GM19193 (cell line): ENCODE measurements around the gene SURF6.
A peak's percentile ranks its signal among the peaks of the same experiment; 100 is the strongest.

Source experiments
- POLR2A ChIP-seq: IDR thresholded peaks from 4 replicates; pipeline ENCODE4 v1.6.1; 2011; ENCODE audit not compliant: insufficient read depth, insufficient read length; ENCODE audit errors: extremely low read depth

SURF6 gene

DNA sequence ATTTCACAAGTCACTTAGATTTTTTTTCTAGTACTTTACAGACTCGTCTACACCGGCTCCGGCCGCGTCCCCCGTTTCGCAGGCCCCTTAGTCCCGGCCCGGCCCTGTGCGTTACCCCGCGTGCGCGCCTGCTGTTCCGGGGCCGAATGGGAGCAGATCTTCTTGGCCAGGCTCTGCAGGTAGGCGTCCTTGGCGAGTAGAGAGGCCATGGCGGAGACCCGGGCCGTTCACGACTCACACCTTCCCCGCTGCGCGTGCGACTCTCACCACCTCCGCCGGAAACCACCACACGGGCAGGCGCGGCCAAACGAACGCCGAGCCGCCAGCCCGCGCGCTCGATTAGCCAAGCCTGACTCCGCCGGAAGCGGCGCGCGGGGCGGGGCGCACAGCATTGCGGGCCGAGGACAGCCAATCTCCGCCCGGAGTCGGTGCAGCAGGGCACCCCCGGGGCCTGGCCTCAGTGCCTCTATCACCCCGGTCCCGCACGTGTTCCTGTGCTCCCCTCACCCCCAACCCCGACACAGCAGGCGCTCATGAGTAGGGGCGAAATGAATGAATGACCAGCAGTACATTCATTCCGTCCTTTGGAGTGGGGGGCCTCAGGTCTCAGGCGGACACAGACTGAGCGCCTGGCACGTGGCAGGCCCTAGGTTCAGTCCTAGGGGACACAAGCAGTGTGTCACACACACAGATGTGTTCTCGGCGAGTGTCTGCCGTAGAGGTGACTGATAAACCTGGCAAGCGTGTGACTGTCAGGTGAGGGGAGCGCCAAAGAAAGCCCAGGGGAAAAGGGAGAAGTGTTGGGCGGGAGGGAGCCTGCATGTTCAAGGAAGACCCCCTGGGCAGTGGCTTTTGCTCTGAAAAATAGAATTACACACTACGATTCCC is at the start of gene SURF6:
Gene SURF6 (minus strand): TSS at position 265 of the 888 bp plus-strand sequence. CDS start 56 bp downstream, at position 209.
- TF ChIP-seq POLR2A: peak; percentile 76

GRCh38 chr9:133385452-133385851 is 49.5 kb upstream of the SURF6 start:
- no peak for TF ChIP-seq POLR2A

GRCh38 chr9:133384736-133385321 is 48.8 kb upstream of the SURF6 start:
- TF ChIP-seq POLR2A: no peak

- TF ChIP-seq POLR2A: no peak
These were observed 47.5 kb upstream of the SURF6 start for GRCh38 chr9:133383438-133383837.

- no peak for TF ChIP-seq POLR2A
These were observed 46.6 kb upstream of the SURF6 start for GRCh38 chr9:133382507-133383141.

DNA sequence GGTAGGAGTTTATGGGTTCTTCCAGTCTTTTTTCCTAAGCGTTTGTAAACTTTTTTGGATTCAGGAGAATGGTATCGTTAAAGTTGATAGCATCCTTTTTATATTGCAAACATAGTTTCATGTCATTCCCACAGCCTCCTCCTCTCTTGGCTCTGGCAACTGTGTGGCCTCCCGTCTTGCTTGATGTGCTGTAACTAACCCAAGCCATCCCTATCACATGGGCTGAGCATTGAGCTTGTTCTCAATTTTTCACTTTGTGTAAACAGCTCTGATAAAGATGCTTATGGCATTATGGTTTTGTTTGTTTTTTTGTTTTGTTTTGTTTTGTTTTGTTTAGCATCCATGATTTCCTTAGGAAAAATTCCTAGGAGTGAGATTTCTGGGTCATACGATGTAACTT is 44.7 kb upstream of the SURF6 start:
- no peak for TF ChIP-seq POLR2A

DNA sequence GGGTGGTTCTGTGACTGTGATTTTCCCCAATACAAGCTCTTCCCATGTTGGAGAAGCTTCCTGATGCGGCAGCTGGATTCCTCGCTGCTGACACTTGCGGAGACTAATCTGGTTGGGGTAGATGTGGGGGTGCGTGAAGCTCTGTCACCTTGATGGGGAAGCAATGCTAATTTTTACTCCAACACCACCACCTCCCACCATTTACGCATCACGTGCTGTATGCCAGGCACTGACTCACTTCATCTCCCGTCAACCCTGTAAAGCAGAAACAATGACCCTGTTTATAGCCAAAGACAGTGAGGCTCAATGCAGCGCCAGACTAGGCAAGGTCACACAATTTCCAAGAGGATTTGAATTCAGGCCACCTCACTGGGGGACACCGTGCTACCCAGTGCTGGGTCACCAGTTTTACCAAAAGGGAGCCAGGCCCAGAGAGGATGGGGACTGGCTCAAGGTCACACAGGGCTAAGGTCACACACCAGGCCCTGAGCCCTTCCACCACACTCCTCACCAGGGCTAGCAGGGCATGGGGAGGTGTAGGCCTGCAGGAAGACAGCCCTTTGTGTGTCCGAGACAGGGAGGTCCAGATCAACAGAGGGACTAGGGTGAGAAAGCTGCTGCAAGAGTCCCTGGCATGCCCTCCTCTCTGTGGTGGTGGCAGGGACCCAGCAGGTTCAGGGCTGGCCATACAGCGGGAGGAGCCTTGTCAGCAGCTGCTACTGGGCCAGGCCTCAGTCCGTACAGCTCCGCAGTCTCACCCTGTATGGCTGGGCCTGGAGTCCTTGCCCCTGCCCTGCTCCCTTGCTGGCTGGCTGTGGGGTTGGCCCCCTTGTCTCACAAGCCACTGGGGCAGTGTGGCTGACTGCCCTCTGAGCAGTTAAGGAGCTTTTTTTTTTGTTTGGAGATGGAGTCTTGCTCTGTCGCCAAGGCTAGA is 43.4 kb upstream of the SURF6 start:
- no peak for TF ChIP-seq POLR2A

GRCh38 chr9:133378408-133378962 is 42.5 kb upstream of the SURF6 start:
- TF ChIP-seq POLR2A: no peak

GRCh38 chr9:133377721-133378216 is 41.8 kb upstream of the SURF6 start:
- TF ChIP-seq POLR2A: no peak

GRCh38 chr9:133375724-133376654 is 40.0 kb upstream of the SURF6 start, which contains the start of the genes STKLD1 and SURF4:
Gene STKLD1 (plus strand): TSS chr9:133376366. CDS start chr9:133376474, 108 bp downstream.
Gene SURF4 (minus strand): TSS chr9:133376060. CDS start chr9:133375969, 91 bp downstream.
- peak; percentile 88 for TF ChIP-seq POLR2A

- no peak for TF ChIP-seq POLR2A
These were observed 39.2 kb upstream of the SURF6 start for GRCh38 chr9:133375116-133375723.

GRCh38 chr9:133374612-133375115 is 38.7 kb upstream of the SURF6 start:
- TF ChIP-seq POLR2A: no peak
